Esophagus muscularis mucosa (tissue), 4 donors: Measurements from ENCODE around the gene OR2B2.

Experiments used
- EP300 ChIP-seq: sonication (generic); formaldehyde crosslinking; IDR thresholded peaks from one replicate; pipeline ENCODE4 v1.6.1; 2017; ENCODE audit warnings: antibody characterized with exemption
- POLR2A ChIP-seq: fragments of 450-650 bp; IDR thresholded peaks from one replicate; pipeline ENCODE4 v1.6.1; 2017; ENCODE audit warnings: antibody characterized with exemption, moderate library complexity, mild to moderate bottlenecking, low read depth
- TF ChIP-seq, protein P1 (sequence below), 3 experiments: fragments of 200-600 bp in 2 of 3; fragments of 450-650 bp in 1 of 3; sonication (generic) in 2 of 3; IDR thresholded peaks; one replicate each; pipeline ENCODE4 v1.5.1; 2017 to 2019; ENCODE audit warnings: antibody characterized with exemption in 3 of 3, mild to moderate bottlenecking in 2 of 3, moderate library complexity in 1 of 3

DNA sequence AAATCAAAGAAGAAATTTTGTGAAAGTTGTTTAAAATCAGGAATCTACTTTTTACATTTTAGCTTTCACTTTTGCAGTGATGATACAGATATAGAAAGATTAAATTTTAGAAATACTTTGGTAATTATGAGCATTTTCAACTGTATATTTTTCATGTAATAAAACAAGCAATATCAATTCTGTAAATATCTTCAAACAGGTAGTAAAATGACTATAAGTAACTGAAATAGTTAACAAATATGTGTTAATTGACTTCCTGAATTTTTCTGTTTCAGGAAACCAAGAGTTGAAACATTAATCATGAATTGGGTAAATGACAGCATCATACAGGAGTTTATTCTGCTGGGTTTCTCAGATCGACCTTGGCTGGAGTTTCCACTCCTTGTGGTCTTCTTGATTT lies 44.7 kb upstream of the OR2B2 start, which contains the start of gene OR2B6:
- TF ChIP-seq EP300 (no peak), POLR2A (no peak)
- TF ChIP-seq, protein P1, sequence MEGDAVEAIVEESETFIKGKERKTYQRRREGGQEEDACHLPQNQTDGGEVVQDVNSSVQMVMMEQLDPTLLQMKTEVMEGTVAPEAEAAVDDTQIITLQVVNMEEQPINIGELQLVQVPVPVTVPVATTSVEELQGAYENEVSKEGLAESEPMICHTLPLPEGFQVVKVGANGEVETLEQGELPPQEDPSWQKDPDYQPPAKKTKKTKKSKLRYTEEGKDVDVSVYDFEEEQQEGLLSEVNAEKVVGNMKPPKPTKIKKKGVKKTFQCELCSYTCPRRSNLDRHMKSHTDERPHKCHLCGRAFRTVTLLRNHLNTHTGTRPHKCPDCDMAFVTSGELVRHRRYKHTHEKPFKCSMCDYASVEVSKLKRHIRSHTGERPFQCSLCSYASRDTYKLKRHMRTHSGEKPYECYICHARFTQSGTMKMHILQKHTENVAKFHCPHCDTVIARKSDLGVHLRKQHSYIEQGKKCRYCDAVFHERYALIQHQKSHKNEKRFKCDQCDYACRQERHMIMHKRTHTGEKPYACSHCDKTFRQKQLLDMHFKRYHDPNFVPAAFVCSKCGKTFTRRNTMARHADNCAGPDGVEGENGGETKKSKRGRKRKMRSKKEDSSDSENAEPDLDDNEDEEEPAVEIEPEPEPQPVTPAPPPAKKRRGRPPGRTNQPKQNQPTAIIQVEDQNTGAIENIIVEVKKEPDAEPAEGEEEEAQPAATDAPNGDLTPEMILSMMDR (IDR thresholded peaks at IDR 0.05) = no peak
